ENCODE results near the gene CNST.
A peak's percentile ranks its signal among the peaks of the same experiment; 100 is the strongest.
"Not testable (repeated sequence)": the region's sequence is repeated elsewhere in the genome, so short reads cannot be mapped to it uniquely, and the experiment has no call there.

CNST gene

GRCh38 chr1:246680696-246681130, 114.5 kb downstream of the CNST start:
- DNase-seq, result no peak

DNA sequence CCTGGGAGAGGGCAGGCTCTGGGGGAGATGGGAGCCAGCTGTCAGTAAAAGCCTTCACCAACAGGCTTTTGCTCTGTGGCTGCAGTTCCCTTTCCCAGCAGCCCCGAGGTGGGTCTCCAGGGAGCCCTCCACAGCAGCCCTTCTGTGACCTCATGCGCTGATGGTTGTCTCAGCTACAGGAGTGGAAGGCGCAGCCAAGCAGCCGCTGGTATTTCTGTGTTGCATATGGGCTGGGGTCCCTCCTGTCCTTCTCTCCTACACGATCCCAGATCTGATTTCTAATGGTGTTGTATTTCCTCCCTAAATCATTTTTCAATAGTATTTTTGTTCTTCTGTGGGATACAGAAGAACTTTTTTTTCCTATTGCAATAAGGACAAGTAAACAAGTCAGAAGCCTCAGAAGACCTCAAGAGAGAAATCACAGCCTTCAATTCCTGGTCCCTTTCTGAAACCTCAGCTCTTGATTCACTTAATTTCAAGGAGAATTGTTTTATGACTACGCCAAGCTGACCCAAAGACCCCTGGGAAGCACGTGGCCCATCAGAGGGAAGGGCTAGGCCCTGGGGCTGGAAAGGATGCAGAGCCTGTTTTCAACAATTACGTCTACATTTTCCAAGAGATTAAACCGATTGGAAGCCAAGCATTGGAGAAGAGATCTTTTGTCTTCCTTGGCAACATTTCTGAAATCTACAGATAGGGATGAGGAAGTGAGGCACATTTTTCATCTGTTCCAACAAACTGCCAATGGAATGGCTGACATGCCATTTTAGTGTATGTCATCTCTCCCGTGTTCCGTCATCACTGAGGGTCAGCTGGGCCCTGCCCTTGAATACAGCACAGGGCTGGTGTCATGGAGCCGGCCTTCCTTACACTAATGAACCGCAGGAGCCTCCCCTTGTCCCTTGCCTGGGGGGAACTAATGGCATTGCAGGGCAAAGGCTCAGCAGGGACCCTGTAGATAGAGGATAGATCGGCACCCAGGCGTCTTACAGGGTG, 115.9 kb downstream of the CNST start:
- DNase-seq, result peak; percentile 44

DNA sequence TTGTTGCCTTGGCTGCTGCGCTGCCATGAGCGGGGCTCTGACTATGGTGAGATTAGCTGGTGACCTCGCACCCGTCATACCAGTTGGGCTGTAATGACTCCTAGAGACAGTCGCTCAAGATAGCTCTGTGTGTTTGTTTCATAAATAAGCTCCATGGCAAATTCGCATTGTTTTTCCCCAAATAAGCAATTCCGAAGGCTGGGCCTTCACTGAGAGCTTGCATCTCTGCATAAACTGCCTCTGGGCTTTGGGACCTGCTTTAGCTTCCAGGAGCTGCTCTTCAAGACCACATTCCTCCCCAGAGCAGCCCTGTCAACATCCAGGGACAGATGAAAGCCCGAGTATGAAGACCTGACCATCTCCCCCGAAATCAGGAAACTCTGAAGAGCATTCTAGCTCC, 117.3 kb downstream of the CNST start:
- DNase-seq, result no peak

GRCh38 chr1:246687002-246687401, 120.7 kb downstream of the CNST start:
- no peak for DNase-seq

- DNase-seq, result peak; percentile 75
Observed at GRCh38 chr1:246689409-246690008, 123.3 kb downstream of the CNST start.

- no peak for DNase-seq
Observed at GRCh38 chr1:246690100-246690499, 123.8 kb downstream of the CNST start.

DNA sequence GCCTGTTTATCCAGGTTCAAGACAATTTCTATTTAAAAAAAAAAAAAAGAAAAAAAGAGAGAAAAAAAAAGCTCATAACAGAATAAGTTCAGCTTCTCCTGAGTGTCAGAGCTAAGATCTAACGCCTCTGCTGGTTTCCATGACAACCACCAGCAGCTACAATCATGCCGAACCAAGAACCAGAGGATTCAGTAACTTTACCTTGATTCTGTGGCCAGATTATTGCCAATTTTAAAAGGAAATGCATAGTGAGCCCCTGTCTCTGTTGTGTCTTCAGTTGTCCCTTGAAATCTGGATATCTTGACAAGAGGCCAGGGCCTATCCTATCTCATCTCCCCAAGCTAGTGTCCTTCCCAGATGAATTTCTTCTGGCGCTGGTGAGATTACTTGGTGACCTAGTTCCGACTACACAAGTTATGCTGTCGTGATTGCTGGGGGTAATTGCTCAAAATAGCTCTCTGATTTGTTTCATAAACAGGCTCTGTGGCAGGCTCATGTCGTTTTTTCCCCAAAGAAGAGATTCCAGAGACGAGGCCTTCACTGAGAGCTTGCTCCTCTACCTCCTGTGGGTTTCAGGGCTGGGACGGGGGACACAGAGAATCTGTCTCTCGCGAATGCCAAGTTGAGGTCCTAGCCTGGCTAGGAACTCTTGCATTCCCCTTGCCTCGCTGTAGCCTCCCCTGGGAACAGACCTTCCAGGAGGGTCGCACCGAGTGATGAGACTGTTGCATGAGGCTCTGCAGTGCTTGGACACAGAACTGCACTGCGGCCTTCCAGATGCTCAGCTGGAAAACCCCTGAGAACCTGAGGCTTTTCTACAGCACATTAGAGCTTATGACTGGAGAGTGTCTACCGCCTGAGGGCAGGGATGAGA, 125.6 kb downstream of the CNST start:
- DNase-seq, result no peak

DNA sequence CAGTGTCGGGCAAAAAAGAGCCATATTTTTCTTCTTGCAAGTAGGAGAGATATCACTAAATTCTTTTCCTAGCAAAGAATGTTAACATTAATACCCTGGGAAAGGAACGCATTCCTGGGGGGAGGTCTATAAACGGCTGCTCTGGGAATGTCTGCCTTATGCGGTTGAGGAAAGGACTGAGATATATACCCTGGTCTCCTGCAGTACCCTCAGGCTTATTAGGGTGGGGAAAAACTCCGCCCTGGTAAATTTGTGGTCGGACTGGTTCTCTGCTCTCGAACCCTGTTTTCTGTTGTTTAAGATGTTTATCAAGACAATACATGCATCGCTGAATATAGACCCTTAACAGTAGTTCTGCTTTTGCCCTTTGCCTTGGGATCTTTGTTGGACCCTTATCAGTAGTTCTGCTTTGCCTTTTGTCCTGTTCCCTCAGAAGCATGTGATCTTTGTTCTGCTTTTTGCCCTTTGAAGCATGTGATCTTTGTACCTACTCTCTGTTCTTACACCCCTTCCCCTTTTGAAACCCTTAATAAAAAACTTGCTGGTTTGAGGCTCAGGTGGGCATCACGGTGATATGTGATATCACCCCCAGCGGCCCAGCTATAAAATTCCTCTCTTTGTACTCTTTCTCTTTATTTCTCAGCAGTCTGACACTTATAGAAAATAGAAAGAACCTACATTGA, 128.1 kb downstream of the CNST start:
- not testable (repeated sequence) for DNase-seq

DNA sequence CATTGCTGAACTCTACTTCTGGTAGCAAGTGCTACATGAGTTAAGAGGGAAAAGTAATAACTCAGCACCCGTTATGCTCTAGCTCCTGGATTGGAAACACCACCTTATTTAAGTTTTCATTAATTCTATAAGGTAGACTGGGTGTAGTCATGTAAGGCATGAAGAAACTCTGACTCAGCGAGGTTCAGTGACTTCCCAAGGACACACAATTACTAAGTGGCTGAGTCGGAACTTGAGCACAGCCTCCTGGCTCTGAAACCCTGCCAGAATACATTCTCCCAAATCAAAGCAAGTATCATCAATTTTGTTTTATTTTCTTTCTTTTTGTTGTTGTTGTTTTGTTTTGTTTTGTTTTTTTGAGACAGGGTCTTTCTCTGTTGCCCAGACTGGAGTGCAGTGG, 128.9 kb downstream of the CNST start:
- peak; percentile 36 for DNase-seq

- DNase-seq, result no peak
Observed at GRCh38 chr1:246695666-246696065, 129.4 kb downstream of the CNST start.

DNA sequence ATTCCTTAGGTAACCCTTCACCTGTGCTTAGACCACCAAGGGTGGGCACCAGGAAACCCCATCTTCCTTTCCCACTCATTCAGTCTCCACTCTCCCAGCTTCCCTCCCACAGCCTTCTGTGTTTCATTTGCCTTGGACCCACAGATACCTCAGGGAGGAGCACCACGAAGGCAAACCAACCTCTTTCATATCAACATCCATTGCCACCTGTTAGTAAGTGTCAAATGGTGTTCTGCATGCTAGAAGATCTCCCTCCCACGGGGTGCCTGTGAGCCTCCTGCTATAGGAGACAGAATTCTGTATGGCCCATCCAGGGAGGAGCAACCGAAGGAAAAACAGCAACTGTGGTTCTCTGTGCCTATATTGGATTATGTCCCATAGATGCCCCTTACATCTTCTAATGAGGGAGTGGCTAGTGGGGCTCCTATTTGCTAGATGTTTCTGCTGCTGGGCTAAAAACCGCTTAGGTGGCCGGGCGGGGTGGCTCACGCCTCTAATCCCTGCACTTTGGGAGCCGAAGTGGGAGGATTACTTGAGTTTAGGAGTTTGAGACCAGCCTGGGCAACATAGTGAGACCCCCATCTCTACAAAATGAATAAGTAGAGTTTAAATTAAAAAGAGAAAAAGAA, 132.3 kb downstream of the CNST start:
- DNase-seq, result no peak

- DNase-seq, result peak; percentile 96
Observed at GRCh38 chr1:246699095-246699735, 133.0 kb downstream of the CNST start.

DNA sequence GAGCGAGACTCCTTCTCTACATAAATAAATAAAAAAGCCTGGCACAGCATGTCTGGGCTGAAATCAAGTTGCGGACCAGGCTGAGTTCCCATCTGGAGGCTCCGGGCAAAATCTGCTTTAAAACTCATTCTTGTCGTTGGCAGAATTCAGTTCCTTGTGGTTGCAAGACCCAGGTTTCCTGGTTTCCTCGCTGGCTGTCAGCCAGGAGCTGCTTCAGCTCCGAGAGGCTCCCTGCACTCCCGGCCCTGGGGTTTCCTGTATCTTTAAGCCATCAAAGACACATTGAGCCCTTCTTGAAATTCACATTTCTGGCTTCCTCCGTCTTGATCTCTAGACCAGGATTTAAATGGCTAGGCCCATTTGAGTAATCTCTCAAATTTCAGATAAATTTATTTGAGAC, 137.3 kb downstream of the CNST start:
- DNase-seq, result peak; percentile 37

- peak; percentile 96 for DNase-seq
Observed at GRCh38 chr1:246705368-246705767, 139.1 kb downstream of the CNST start.

- DNase-seq, result no peak
Observed at GRCh38 chr1:246708166-246708565, 141.9 kb downstream of the CNST start.

GRCh38 chr1:246709196-246709595, 142.9 kb downstream of the CNST start:
- no peak for DNase-seq

GRCh38 chr1:246709835-246710234, 143.6 kb downstream of the CNST start:
- no peak for DNase-seq

GRCh38 chr1:246711548-246712003, 145.3 kb downstream of the CNST start:
- no peak for DNase-seq

DNA sequence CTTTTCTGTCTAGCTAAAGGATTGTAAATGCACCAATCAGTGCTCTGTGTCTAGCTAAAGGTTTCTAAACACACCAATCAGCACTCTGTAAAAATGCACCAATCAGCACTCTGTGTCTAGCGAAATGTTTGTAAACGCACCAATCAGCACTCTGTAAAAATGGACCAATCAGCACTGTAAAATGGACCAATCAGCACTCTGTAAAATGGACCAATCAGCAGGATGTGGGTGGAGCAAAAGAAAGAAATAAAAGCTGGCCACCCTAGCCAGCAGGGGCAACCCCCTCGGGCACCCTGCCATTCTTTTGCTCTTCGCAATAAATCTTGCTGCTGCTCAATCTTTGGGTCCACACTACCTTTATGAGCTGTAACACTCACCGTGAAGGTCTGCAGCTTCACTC, 146.2 kb downstream of the CNST start:
- DNase-seq, result not testable (repeated sequence)
